ENCODE results near the gene MRPS27. TPM values are rescaled to one million over a fixed set of nuclear protein-coding genes. Genes with fewer than 3 reads are reported as not detected.

MRPS27 gene
- total RNA-seq, 2 donors from 2014 or later = 40.1 to 59.0 TPM

DNA sequence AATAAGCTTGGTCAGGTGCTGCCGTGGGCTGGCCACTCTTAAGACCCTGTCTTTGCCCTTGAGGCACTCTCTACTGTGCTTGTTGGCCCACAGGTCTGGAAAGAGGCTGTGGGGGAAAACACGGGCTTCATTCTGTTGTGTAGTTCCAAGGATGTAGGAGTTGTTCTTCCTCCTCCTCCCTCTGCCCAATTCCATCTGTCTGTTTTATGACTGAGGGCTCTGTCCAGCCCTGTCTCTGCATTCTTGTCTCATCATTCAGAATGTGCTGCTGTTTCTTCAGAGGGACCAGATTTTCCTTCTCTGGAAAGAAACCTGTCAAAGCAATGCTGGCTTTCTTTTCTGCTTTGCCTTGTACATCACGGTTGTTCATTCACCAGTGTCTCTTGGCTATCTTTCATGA, 128.6 kb downstream of the MRPS27 start:
- no peaks in the 10 kb centered on the region for H3K9me3 ChIP-seq
- peaks cover 61% of the 10 kb centered on the region for H3K36me3 ChIP-seq
- H3K27me3 ChIP-seq = no peaks in the 10 kb centered on the region
- peaks cover 0 to 29% of the 10 kb centered on the region in 2 donors for H3K4me1 ChIP-seq
- TF ChIP-seq, protein P1, sequence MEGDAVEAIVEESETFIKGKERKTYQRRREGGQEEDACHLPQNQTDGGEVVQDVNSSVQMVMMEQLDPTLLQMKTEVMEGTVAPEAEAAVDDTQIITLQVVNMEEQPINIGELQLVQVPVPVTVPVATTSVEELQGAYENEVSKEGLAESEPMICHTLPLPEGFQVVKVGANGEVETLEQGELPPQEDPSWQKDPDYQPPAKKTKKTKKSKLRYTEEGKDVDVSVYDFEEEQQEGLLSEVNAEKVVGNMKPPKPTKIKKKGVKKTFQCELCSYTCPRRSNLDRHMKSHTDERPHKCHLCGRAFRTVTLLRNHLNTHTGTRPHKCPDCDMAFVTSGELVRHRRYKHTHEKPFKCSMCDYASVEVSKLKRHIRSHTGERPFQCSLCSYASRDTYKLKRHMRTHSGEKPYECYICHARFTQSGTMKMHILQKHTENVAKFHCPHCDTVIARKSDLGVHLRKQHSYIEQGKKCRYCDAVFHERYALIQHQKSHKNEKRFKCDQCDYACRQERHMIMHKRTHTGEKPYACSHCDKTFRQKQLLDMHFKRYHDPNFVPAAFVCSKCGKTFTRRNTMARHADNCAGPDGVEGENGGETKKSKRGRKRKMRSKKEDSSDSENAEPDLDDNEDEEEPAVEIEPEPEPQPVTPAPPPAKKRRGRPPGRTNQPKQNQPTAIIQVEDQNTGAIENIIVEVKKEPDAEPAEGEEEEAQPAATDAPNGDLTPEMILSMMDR (IDR thresholded peaks at IDR 0.05) = no peak
- DNase-seq (ENCODE audit: low spot score) = no peak
- no peak overlapping the region for H3K4me3 ChIP-seq
- H3K27ac ChIP-seq = no peak overlapping the region

GRCh38 chr5:72189146-72189545, 130.9 kb downstream of the MRPS27 start:
- Histone ChIP-seq H3K27ac (no peak overlapping the region), H3K9me3 (no peaks in the 10 kb centered on the region), H3K4me3 (no peak overlapping the region), H3K27me3 (no peaks in the 10 kb centered on the region), H3K4me1 (peaks cover 0 to 52% of the 10 kb centered on the region in 2 donors), H3K36me3 (peaks cover 57% of the 10 kb centered on the region)
- DNase-seq (ENCODE audit: low spot score) = no peak
- TF ChIP-seq, protein P1 (IDR thresholded peaks at IDR 0.05) = no peak

DNA sequence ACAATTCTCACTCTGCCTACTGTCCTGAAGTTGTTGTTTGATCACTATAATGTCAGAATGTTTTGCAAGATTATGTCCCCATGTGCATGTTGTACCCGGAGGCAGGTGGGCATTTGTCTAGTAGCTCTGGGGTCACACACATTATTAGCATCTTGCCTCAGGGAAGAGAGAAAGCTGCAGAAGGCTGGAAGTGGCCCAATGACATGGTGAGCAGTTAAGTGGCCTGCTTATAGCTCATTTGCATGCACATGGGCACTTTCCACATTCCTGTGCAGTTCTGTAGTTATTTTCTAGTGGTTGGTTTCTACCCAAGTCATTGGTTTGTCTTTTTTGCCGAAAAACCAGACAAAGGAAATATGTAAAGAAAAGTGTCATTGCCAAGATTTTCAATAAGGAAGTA, 131.9 kb downstream of the MRPS27 start:
- Histone ChIP-seq H3K4me1 (peaks cover 0 to 58% of the 10 kb centered on the region in 2 donors), H3K36me3 (peaks cover 53% of the 10 kb centered on the region), H3K4me3 (no peak overlapping the region), H3K27ac (no peak overlapping the region), H3K27me3 (no peaks in the 10 kb centered on the region), H3K9me3 (no peaks in the 10 kb centered on the region)
- DNase-seq (ENCODE audit: low spot score) = no peak
- TF ChIP-seq, protein P1 (IDR thresholded peaks at IDR 0.05) = no peak

DNA sequence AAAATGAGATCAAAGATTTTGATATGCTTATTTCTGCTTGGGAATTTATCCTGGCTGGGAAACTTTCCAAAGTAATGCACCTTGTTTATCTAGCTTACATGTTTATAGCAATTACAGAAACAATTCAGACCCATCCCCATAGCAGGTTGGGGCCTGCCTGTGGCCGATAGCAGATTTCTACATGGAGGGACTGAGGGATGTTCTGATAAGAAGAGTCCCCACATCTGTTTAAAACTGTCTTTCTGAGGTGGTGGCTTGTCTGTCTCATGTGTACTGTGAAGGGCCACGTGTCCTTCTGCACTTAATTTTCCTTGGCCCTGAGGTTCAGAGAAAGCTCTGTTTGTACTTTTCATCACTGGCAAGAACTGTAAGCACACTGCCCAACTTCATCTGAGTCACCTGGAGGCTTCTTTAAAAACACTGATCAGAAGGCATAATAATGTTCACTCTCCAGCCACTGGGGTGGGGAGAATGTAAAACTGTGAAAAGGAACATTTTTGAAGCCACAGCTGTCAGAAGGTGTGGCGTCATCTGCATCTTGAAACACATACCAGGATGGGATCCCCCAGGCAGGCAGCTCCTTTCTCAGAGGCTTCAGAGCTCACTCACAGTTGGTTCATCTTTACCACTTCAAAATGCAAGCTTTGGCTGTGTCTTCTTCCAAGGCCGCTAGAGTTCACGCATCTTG, 132.5 kb downstream of the MRPS27 start:
- H3K9me3 ChIP-seq = no peaks in the 10 kb centered on the region
- peaks cover 0 to 62% of the 10 kb centered on the region in 2 donors for H3K4me1 ChIP-seq
- H3K27me3 ChIP-seq = no peaks in the 10 kb centered on the region
- no peak overlapping the region for H3K4me3 ChIP-seq
- no peak for DNase-seq (ENCODE audit: low spot score)
- H3K27ac ChIP-seq = no peak overlapping the region
- peaks cover 53% of the 10 kb centered on the region for H3K36me3 ChIP-seq
- TF ChIP-seq, protein P1 (IDR thresholded peaks at IDR 0.05) = no peak

DNA sequence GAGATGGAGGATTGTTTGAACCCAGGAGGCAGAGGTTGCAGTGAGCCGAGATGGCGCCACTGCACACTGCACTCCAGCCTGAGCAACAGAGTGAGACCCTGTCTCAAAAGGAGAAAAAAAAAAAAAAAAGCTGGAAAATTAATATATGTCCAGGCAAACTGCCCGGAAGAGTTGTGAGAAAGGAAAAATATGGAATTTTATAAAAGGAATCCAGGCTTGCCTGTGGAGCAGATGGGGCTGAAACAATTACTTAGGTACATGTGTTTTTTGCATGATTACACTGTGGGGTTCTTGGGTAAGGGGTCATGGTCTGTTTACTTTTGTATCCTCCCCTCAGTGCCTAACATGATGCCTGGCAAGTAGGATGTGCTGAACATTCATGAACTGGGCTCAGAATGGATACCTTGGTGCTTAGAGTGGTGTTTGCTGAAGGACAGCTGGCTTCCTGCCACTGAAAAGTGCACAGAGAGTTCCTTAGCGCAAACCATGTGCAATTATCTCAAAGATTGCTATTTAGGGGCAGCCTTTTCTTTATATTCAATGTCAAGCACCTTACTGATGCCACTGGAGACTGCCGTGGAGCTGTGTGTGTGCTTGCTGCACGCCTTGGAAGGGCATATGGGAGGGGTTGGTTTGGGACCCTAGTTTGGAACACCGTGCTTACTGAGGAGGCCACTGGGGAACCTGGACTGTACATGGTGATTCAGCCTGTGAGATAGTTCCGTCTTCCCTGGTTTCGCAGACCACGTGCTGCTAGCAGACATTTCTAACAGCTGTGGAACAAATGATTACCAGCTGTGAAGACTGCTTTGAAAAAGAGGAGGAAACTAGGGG, 134.3 kb downstream of the MRPS27 start:
- Histone ChIP-seq H3K27me3 (no peaks in the 10 kb centered on the region), H3K4me1 (peaks cover 0 to 55% of the 10 kb centered on the region in 2 donors), H3K27ac (no peak overlapping the region), H3K4me3 (no peak overlapping the region), H3K9me3 (no peaks in the 10 kb centered on the region), H3K36me3 (peaks cover 53% of the 10 kb centered on the region)
- TF ChIP-seq, protein P1 (IDR thresholded peaks at IDR 0.05) = no peak
- DNase-seq (ENCODE audit: low spot score) = no peak

Data from right atrium auricular region (tissue), 2 donors.